Epithelial cell of esophagus (primary cell): ENCODE measurements around the gene TARBP1.
"Not testable (repeated sequence)": the region's sequence is repeated elsewhere in the genome, so short reads cannot be mapped to it uniquely, and the experiment has no call there.

Experiments
- DNase-seq: peaks from one replicate; pipeline ENCODE4 v3.0.0; 2010; ENCODE audit warnings: low read depth
- H3K4me3 ChIP-seq: 2 replicates; pipeline ENCODE4 v1.5.1; 2011; ENCODE audit warnings: mild to moderate bottlenecking, low read length, control low read depth
- CTCF ChIP-seq: IDR thresholded peaks from 2 replicates; pipeline ENCODE4 v1.5.1; 2011; ENCODE audit warnings: low read depth, mild to moderate bottlenecking, low read length, control low read depth, inconsistent platforms; ENCODE audit not compliant: insufficient read depth; ENCODE audit errors: missing control alignments

The TARBP1 gene

DNA sequence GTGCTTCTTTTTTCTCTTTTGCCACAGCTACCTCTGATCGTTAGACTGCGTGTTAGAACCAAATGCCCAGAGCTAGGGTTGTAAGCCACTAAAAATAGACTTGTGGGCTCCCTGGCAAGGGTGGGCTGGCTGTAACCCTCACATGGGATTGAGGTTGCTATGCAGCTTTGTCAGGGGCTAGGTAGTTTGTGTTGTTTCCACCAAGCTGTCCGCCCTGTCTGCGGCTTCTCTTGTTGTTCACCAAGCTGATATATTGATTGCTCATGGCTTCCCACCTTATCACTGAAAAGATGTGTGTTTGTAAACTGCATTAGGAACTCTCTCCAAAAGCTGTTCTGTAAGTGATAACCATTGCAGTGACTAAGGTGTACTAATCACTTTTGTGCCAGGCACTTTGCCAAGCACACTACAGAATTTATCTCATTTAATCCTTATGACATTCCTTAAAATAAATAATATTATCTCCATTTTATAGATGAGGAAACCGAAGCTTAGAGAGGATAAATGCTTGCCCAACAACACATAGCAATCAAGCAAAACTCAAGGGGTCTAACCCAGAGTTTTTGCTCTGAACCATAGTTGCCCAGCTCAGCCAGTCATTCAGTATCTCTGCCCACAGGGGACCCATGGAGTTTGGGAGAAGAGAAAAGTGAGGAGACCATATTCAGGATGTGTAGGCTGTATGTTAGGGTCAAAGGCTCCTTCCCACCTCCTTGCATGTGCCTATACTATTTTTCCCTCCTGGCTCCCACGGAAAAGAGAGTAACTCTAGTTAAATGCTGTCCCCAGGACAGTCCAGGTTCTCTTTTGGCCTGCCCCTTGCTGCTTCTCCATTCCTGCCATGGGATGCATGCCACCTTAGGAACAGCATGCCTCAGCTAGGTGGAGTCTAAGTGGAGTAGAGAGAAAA lies 42.2 kb upstream of the TARBP1 start:
- no peak for TF ChIP-seq CTCF
- no peak for DNase-seq
- no peak overlapping the region for H3K4me3 ChIP-seq

DNA sequence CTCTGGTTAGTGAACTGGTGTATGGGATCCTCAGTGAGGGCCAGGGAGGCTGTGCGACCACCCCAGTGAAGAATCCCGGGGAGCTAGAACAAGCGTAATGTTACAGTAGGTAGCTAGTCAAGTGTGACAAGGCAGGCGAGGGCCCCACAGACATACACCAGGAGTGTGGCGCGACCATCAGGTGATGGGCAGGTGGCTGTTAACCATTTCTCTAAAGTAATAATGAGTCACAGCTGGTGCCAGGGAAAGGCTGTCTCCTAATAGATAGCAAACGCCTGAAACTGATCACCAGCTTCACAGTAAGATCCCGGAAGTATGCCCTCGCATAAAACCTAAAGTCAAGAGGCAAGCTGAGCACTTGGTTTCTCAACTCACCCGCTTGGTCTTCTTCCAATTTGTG lies 40.5 kb upstream of the TARBP1 start:
- TF ChIP-seq CTCF, result no peak
- H3K4me3 ChIP-seq, result no peak overlapping the region
- no peak for DNase-seq

DNA sequence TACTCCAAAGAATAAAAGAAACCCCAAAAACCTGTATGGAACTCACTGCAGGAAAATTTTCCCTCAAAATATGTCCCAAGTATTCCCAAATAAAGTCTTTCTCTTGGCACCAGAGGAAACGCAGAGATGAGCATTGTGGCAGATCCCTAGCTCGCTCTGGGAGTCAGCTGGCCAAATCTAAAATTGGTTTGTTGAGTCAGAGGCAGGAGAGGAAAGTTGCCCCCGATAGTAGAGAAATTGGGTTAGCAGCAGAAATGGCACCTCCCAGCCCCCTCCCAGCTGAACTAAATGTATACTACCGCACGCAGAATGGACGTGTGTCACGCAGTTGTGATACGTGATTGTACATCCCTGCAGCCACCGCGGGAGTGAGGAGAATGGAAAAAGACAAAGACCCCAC lies 39.9 kb upstream of the TARBP1 start:
- H3K4me3 ChIP-seq, result no peak overlapping the region
- TF ChIP-seq CTCF, result no peak
- DNase-seq, result no peak

DNA sequence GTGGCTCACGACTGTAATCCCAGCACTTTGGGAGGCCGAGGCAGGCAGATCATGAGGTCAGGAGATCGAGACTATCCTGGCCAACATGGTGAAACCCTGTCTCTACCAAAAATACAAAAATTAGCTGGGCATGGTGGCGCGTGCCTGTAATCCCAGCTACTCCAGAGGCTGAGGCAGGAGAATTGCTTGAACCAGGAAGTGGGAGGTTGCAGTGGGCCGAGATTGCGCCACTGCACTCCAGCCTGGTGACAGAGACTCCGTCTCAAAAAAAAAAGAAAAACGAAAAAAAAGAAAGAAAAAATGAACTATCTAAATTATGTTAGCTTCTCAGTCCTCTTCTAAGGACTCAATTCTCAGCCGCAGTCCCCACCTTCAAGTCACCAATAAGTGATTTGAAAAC lies 39.1 kb upstream of the TARBP1 start:
- not testable (repeated sequence) for DNase-seq, H3K4me3 ChIP-seq

DNA sequence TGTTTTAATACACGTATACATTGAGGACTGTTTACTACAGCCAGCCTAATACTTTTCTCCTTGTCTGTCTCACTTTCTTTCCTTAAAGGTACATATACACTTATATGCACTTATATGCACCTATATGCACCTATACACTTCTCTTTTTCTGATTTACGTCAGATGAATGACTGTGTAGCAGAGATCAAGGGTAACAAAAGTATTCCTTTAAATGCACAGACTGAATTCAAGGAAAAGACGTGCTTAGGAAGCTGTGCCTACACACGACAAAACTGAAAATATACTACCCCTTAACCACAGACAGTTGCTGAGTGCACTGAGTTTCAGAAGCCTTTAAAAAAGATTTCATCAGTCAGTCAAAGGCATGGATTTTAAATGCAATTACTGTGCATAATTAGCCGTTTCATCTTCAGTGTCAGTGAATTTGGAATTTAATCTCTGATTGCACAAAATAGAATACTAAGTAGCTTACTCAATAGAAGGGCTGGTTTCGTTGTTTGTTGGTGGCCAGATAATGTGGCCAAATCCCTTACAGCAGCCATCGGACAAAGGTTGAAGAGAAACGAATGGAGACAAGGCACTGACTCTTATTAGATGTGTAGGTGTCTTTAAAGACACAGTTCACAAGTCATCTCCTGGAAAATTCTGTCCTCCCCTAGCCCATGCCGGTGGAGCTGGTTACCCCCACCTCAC lies 38.3 kb upstream of the TARBP1 start:
- no peak for TF ChIP-seq CTCF
- no peak overlapping the region for H3K4me3 ChIP-seq
- no peak for DNase-seq

- DNase-seq, result peak; percentile 56
- no peak for TF ChIP-seq CTCF
- H3K4me3 ChIP-seq, result no peak overlapping the region
Observed at GRCh38 chr1:234515821-234516241, 36.9 kb upstream of the TARBP1 start.

GRCh38 chr1:234515411-234515810 lies 36.4 kb upstream of the TARBP1 start:
- H3K4me3 ChIP-seq, result no peak overlapping the region
- DNase-seq, result peak; percentile 59
- no peak for TF ChIP-seq CTCF
